Fibroblast of skin of back (primary cell): Measurements from ENCODE around the gene SCAMP2. TPM values are rescaled to one million over a fixed set of nuclear protein-coding genes. Genes with fewer than 3 reads are reported as not detected.
"Not testable (repeated sequence)": the region's sequence is repeated elsewhere in the genome, so short reads cannot be mapped to it uniquely, and the experiment has no call there.

ENCODE experiments used
- DNase-seq: peaks from one replicate; pipeline ENCODE4 v3.0.0-alpha.2; 2013
- polyA plus RNA-seq, 2 experiments: library from polyadenylated mRNA; unstranded; fragments of 120-200 nt; gene quantifications; one replicate each; pipeline ENCODE4 v1.2.1, GENCODE V29; 2013; ENCODE audit not compliant: insufficient read length in 2 of 2

The SCAMP2 gene
- polyA plus RNA-seq (2013, experiment 1 of 2; ENCODE audit: insufficient read length): 76.3 TPM
- polyA plus RNA-seq (2013, experiment 2 of 2; ENCODE audit: insufficient read length): 61.3 TPM

- peak; percentile 97 for DNase-seq
Measured at GRCh38 chr15:74873036-74873755, at the start of gene SCAMP2. SCAMP2 (minus strand) TSS chr15:74873365; CDS start chr15:74873255, 110 bp downstream.

GRCh38 chr15:74920456-74920855 lies 47.3 kb upstream of the SCAMP2 start:
- DNase-seq: no peak

- no peak for DNase-seq
Measured at GRCh38 chr15:74917676-74918075, 44.5 kb upstream of the SCAMP2 start.

GRCh38 chr15:74913799-74914198 lies 40.6 kb upstream of the SCAMP2 start:
- DNase-seq: not testable (repeated sequence)

- no peak for DNase-seq
Measured at GRCh38 chr15:74913041-74913440, 39.9 kb upstream of the SCAMP2 start.

GRCh38 chr15:74908635-74909034 lies 35.5 kb upstream of the SCAMP2 start:
- no peak for DNase-seq

- no peak for DNase-seq
Measured at GRCh38 chr15:74907163-74907870, 34.2 kb upstream of the SCAMP2 start.

- peak; percentile 87 for DNase-seq
Measured at GRCh38 chr15:74906450-74907162, 33.4 kb upstream of the SCAMP2 start, which contains the start of gene FAM219B. FAM219B (minus strand) TSS chr15:74906851; CDS start chr15:74906800, 51 bp downstream.

- DNase-seq: peak; percentile 30
Measured at GRCh38 chr15:74906067-74906449, 32.9 kb upstream of the SCAMP2 start.

- no peak for DNase-seq
Measured at GRCh38 chr15:74904190-74904805, 31.1 kb upstream of the SCAMP2 start.

- DNase-seq: peak; percentile 61
Measured at GRCh38 chr15:74903676-74904075, 30.5 kb upstream of the SCAMP2 start.

- no peak for DNase-seq
Measured at GRCh38 chr15:74902295-74903075, 29.3 kb upstream of the SCAMP2 start.

- DNase-seq: peak; percentile 49
Measured at GRCh38 chr15:74901612-74902063, 28.5 kb upstream of the SCAMP2 start.

GRCh38 chr15:74897300-74897701 lies 24.1 kb upstream of the SCAMP2 start:
- DNase-seq: no peak

- no peak for DNase-seq
Measured at GRCh38 chr15:74896316-74896715, 23.2 kb upstream of the SCAMP2 start.

GRCh38 chr15:74895830-74896229 lies 22.7 kb upstream of the SCAMP2 start:
- no peak for DNase-seq

- not testable (repeated sequence) for DNase-seq
Measured at GRCh38 chr15:74894383-74894782, 21.2 kb upstream of the SCAMP2 start.

GRCh38 chr15:74893627-74894026 lies 20.5 kb upstream of the SCAMP2 start:
- no peak for DNase-seq

- DNase-seq: no peak
Measured at GRCh38 chr15:74892931-74893330, 19.8 kb upstream of the SCAMP2 start.

GRCh38 chr15:74892313-74892712 lies 19.1 kb upstream of the SCAMP2 start:
- DNase-seq: no peak

GRCh38 chr15:74891469-74891868 lies 18.3 kb upstream of the SCAMP2 start:
- no peak for DNase-seq

GRCh38 chr15:74890665-74890960 lies 17.4 kb upstream of the SCAMP2 start:
- DNase-seq: no peak
